SHP77 (cell line): ENCODE measurements around the gene MGLL.

Source experiments
- DNase-seq, 2 experiments: peaks; one replicate each; lab custom pipeline; 2025; lab: John Stamatoyannopoulos, UW

The MGLL gene

GRCh38 chr3:127774647-127775046 lies 47.7 kb downstream of the MGLL start:
- no peak for DNase-seq

GRCh38 chr3:127773752-127774395 lies 48.4 kb downstream of the MGLL start:
- DNase-seq: no peak

GRCh38 chr3:127772827-127773751 lies 49.2 kb downstream of the MGLL start:
- DNase-seq: no peak

- no peak for DNase-seq
Measured at GRCh38 chr3:127772273-127772672, 50.0 kb downstream of the MGLL start.

GRCh38 chr3:127771746-127772145 lies 50.6 kb downstream of the MGLL start:
- DNase-seq: no peak

GRCh38 chr3:127770671-127771355 lies 51.5 kb downstream of the MGLL start:
- no peak for DNase-seq

- no peak for DNase-seq
Measured at GRCh38 chr3:127769284-127770081, 52.8 kb downstream of the MGLL start.

GRCh38 chr3:127768346-127769008 lies 53.8 kb downstream of the MGLL start:
- DNase-seq: no peak

- DNase-seq: no peak
Measured at GRCh38 chr3:127767126-127767525, 55.2 kb downstream of the MGLL start.

GRCh38 chr3:127765735-127766134 lies 56.6 kb downstream of the MGLL start:
- DNase-seq: no peak

GRCh38 chr3:127764841-127765362 lies 57.4 kb downstream of the MGLL start:
- DNase-seq: no peak

- no peak for DNase-seq
Measured at GRCh38 chr3:127764301-127764700, 58.0 kb downstream of the MGLL start.

- DNase-seq: no peak
Measured at GRCh38 chr3:127763816-127764215, 58.5 kb downstream of the MGLL start.

- DNase-seq: no peak
Measured at GRCh38 chr3:127763337-127763736, 59.0 kb downstream of the MGLL start.

- DNase-seq: no peak
Measured at GRCh38 chr3:127762787-127763105, 59.6 kb downstream of the MGLL start.

- peak in 1 of 2 experiments; percentile 35 for DNase-seq
Measured at GRCh38 chr3:127762077-127762786, 60.1 kb downstream of the MGLL start.

GRCh38 chr3:127761441-127761801 lies 60.9 kb downstream of the MGLL start:
- no peak for DNase-seq

- no peak for DNase-seq
Measured at GRCh38 chr3:127760791-127761440, 61.4 kb downstream of the MGLL start.

- DNase-seq: no peak
Measured at GRCh38 chr3:127760361-127760760, 62.0 kb downstream of the MGLL start.

GRCh38 chr3:127759826-127760225 lies 62.5 kb downstream of the MGLL start:
- DNase-seq: no peak
